ENCODE results near the gene SLC10A7.

The SLC10A7 gene

GRCh38 chr4:146232131-146232722, 289.5 kb downstream of the SLC10A7 start:
- intact Hi-C loops (cut with DNase I; ENCODE audit: low total_unique reads) = no loop called here
- DNase-seq = no peak
- Histone ChIP-seq H3K4me1 (no peaks in the 10 kb centered on the region), H3K27ac (no peak overlapping the region), H3K27me3 (no peaks in the 10 kb centered on the region), H3K36me3 (no peaks in the 10 kb centered on the region), H3K9me3 (peaks cover 0 to 9% (median 2%) of the 10 kb centered on the region in 3 donors), H3K4me3 (no peak overlapping the region)
- TF ChIP-seq CTCF (IDR thresholded peaks at IDR 0.05) = no peak

GRCh38 chr4:146229406-146229805, 292.3 kb downstream of the SLC10A7 start:
- H3K36me3 ChIP-seq = no peaks in the 10 kb centered on the region
- no peak for TF ChIP-seq CTCF (IDR thresholded peaks at IDR 0.05)
- H3K4me1 ChIP-seq = no peaks in the 10 kb centered on the region
- no peaks in the 10 kb centered on the region for H3K27me3 ChIP-seq
- DNase-seq = no peak
- no peak overlapping the region for H3K27ac ChIP-seq
- peaks cover 0 to 9% (median 2%) of the 10 kb centered on the region in 3 donors for H3K9me3 ChIP-seq
- H3K4me3 ChIP-seq = no peak overlapping the region
- intact Hi-C loops (cut with DNase I; ENCODE audit: low total_unique reads) = no loop called here

- H3K9me3 ChIP-seq = no peaks in the 10 kb centered on the region
- H3K36me3 ChIP-seq = no peaks in the 10 kb centered on the region
- DNase-seq = no peak
- no peaks in the 10 kb centered on the region for H3K4me1 ChIP-seq
- H3K4me3 ChIP-seq = no peak overlapping the region
- H3K27ac ChIP-seq = no peak overlapping the region
- no peak for TF ChIP-seq CTCF (IDR thresholded peaks at IDR 0.05)
- no peaks in the 10 kb centered on the region for H3K27me3 ChIP-seq
- intact Hi-C loops (cut with DNase I; ENCODE audit: low total_unique reads) = no loop called here
Measured at GRCh38 chr4:146224326-146224966, 297.3 kb downstream of the SLC10A7 start.

- Histone ChIP-seq H3K36me3 (no peaks in the 10 kb centered on the region), H3K9me3 (no peaks in the 10 kb centered on the region), H3K4me1 (no peaks in the 10 kb centered on the region), H3K27ac (no peak overlapping the region), H3K27me3 (no peaks in the 10 kb centered on the region), H3K4me3 (no peak overlapping the region)
- intact Hi-C loops (cut with DNase I; ENCODE audit: low total_unique reads) = no loop called here
- no peak for TF ChIP-seq CTCF (IDR thresholded peaks at IDR 0.05)
- DNase-seq = no peak
Measured at GRCh38 chr4:146222313-146222712, 299.4 kb downstream of the SLC10A7 start.

GRCh38 chr4:146214238-146214637, 307.5 kb downstream of the SLC10A7 start, which contains the start of gene REELD1:
REELD1 (plus strand) TSS chr4:146214538; CDS start chr4:146216953, 2,415 bp downstream.
- intact Hi-C loops (cut with DNase I; ENCODE audit: low total_unique reads) = no loop called here
- no peak for DNase-seq
- Histone ChIP-seq H3K9me3 (no peaks in the 10 kb centered on the region), H3K27me3 (no peaks in the 10 kb centered on the region), H3K36me3 (no peaks in the 10 kb centered on the region), H3K27ac (no peak within 1 kb of the TSS), H3K4me1 (no peaks in the 10 kb centered on the region), H3K4me3 (no peak within 1 kb of the TSS)
- TF ChIP-seq CTCF (IDR thresholded peaks at IDR 0.05) = no peak
